Mucosa of rectum (tissue), 2 donors: Measurements from ENCODE around the gene IGFALS.

Experiments used
- H3K27ac ChIP-seq, 2 donors: one replicate each; pipeline ENCODE4 v1.7.0; 2013; ENCODE audit warnings: inconsistent platforms in 2 of 2, low read depth in 2 of 2, low read length in 2 of 2
- H3K27me3 ChIP-seq, 2 donors: one replicate each; pipeline ENCODE4 v1.7.0; 2013; ENCODE audit warnings: low read length in 2 of 2; ENCODE audit not compliant: control insufficient read depth in 2 of 2, insufficient read depth in 2 of 2
- H3K36me3 ChIP-seq, 2 donors: one replicate each; pipeline ENCODE4 v1.7.0; 2013; ENCODE audit warnings: low read length in 2 of 2; ENCODE audit not compliant: control insufficient read depth in 2 of 2, insufficient read depth in 2 of 2
- H3K4me1 ChIP-seq, 2 donors: one replicate each; pipeline ENCODE4 v1.7.0; 2013; ENCODE audit warnings: low read length in 2 of 2, mild to moderate bottlenecking in 1 of 2; ENCODE audit not compliant: control insufficient read depth in 2 of 2, insufficient read depth in 2 of 2
- H3K4me3 ChIP-seq, 2 donors: one replicate each; pipeline ENCODE4 v1.7.0; 2013; ENCODE audit warnings: low read length in 2 of 2
- H3K9ac ChIP-seq, 2 donors: one replicate each; pipeline ENCODE4 v1.7.0; 2013; ENCODE audit warnings: low read length in 2 of 2, low read depth in 1 of 2, mild to moderate bottlenecking in 1 of 2
- H3K9me3 ChIP-seq, 2 donors: one replicate each; pipeline ENCODE4 v1.7.0; 2013; ENCODE audit warnings: low read length in 2 of 2; ENCODE audit not compliant: control insufficient read depth in 2 of 2
- donor health status: healthy.
- donor health status: Normal muscosa, but diverticular disease.

The IGFALS gene

GRCh38 chr16:1765826-1766225 is 27.7 kb downstream of the IGFALS start:
- H3K9me3 ChIP-seq = no peaks in the 10 kb centered on the region
- no peak overlapping the region for H3K4me3 ChIP-seq
- peaks cover 9 to 12% of the 10 kb centered on the region in 2 donors for H3K4me1 ChIP-seq
- no peak overlapping the region for H3K27ac ChIP-seq
- H3K9ac ChIP-seq = no peak overlapping the region
- H3K36me3 ChIP-seq = peaks cover 43 to 48% of the 10 kb centered on the region in 2 donors
- H3K27me3 ChIP-seq = no peaks in the 10 kb centered on the region

GRCh38 chr16:1764971-1765370 is 28.5 kb downstream of the IGFALS start:
- Histone ChIP-seq H3K36me3 (peaks cover 45 to 55% of the 10 kb centered on the region in 2 donors), H3K4me3 (no peak overlapping the region), H3K27ac (no peak overlapping the region), H3K9me3 (no peaks in the 10 kb centered on the region), H3K9ac (no peak overlapping the region), H3K4me1 (peaks cover under 1 to 4% of the 10 kb centered on the region in 2 donors), H3K27me3 (no peaks in the 10 kb centered on the region)

DNA sequence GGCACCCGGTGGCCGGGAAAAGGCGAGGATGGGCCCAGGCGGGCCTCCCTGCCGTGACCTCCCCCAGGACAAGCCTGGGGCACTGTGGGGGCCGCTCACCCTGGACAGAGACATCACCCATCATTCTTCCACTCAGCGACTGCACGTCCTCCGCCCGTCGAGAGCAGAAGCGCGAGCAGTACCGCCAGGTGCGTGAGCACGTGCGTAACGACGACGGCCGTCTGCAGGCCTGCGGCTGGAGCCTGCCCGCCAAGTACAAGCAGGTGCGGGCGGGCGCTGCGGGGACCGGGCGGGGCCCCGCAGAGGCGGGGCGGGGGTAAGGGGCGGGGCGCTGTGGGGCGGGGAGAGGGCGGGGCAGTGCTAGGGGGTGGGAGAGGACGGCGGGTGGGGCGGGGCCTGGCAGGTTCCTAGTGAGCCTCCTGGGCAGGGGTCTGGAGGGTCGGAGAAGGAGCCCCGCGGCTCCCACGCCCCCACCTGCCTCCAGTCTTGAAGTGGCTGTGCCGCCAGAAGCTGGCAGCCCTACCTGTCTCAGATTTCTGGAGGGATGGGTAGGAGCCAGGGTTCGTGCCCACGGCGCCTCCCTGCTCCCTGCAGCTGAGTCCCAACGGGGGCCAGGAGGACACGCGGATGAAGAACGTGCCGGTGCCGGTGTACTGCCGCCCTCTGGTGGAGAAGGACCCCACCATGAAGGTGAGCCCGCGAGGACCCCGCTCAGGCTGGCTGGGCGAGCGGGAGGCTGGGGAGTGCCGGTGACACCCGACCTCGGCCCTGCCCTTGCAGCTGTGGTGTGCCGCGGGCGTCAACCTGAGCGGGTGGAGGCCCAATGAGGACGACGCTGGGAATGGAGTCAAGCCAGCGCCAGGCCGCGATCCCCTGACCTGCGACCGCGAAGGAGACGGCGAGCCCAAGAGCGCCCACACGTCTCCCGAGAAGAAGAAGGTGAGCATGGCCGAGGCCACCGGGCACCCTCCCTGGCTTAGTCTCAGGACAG is 29.7 kb downstream of the IGFALS start:
- Histone ChIP-seq H3K9ac (no peak overlapping the region), H3K4me3 (no peak overlapping the region), H3K27me3 (no peaks in the 10 kb centered on the region), H3K9me3 (no peaks in the 10 kb centered on the region), H3K36me3 (peaks cover 45 to 55% of the 10 kb centered on the region in 2 donors), H3K4me1 (no peaks in the 10 kb centered on the region), H3K27ac (no peak overlapping the region)

GRCh38 chr16:1762879-1763520 is 30.5 kb downstream of the IGFALS start:
- Histone ChIP-seq H3K9me3 (no peaks in the 10 kb centered on the region), H3K9ac (no peak overlapping the region), H3K4me1 (peaks cover 5 to 6% of the 10 kb centered on the region in 2 donors), H3K4me3 (no peak overlapping the region), H3K36me3 (peaks cover 40 to 51% of the 10 kb centered on the region in 2 donors), H3K27me3 (no peaks in the 10 kb centered on the region), H3K27ac (no peak overlapping the region)

- Histone ChIP-seq H3K36me3 (peaks cover 36 to 46% of the 10 kb centered on the region in 2 donors), H3K4me1 (peaks cover 12% of the 10 kb centered on the region in 2 donors), H3K27me3 (no peaks in the 10 kb centered on the region), H3K27ac (no peak overlapping the region), H3K9ac (no peak overlapping the region), H3K4me3 (no peak overlapping the region), H3K9me3 (no peaks in the 10 kb centered on the region)
Observed at GRCh38 chr16:1762196-1762878, 31.2 kb downstream of the IGFALS start.

DNA sequence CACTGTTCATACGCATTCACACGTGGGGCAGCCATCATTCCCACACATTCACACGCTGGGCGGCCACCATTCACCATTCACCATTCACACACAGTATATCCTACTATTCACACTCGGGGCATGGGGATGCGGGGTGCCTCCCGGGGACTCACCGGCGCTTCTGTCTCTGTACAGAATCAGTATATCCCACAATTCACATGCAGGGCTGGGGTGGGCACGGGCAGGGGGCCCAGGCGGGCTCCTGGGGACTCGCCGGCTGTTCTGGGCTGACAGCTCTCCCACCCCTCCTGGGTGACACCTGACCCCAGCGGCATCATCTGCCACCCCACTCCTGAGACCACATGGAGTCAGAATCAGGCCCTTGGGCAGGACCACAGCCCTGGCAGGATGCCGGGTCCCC is 31.8 kb downstream of the IGFALS start:
- Histone ChIP-seq H3K4me3 (no peak overlapping the region), H3K36me3 (peaks cover 33 to 40% of the 10 kb centered on the region in 2 donors), H3K27me3 (no peaks in the 10 kb centered on the region), H3K9ac (no peak overlapping the region), H3K4me1 (peaks cover 13 to 14% of the 10 kb centered on the region in 2 donors), H3K9me3 (no peaks in the 10 kb centered on the region), H3K27ac (no peak overlapping the region)

DNA sequence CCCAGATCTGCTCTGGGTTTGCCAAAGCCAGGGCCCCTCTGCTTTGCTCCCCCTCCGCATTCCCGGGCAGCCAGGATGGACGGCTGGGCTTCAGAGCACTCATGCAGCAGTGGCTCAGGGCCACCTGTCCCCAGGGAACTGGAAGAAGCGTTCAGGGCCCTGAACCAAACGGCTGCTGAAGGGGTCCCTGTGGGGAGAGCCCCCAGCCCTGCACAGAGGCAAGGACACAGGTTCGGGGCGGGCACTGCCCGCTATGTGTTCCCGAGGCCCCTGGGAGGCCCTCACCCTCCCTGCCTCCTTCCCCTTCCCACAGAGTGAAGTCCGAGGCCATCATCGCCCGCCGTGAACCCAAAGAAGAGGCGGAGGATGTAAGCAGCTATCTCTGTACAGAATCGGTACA is 32.6 kb downstream of the IGFALS start:
- peaks cover 29 to 34% of the 10 kb centered on the region in 2 donors for H3K36me3 ChIP-seq

GRCh38 chr16:1759511-1759910 is 34.0 kb downstream of the IGFALS start:
- H3K9ac ChIP-seq = no peak overlapping the region
- no peaks in the 10 kb centered on the region for H3K9me3 ChIP-seq
- no peak overlapping the region for H3K4me3 ChIP-seq
- peaks cover 17 to 20% of the 10 kb centered on the region in 2 donors for H3K36me3 ChIP-seq
- H3K27ac ChIP-seq = no peak overlapping the region
- peaks cover 13 to 15% of the 10 kb centered on the region in 2 donors for H3K4me1 ChIP-seq
- no peaks in the 10 kb centered on the region for H3K27me3 ChIP-seq

More for the DNA sequence above, 32.6 kb downstream of the IGFALS start:
- Histone ChIP-seq H3K4me1 (peaks cover 13 to 15% of the 10 kb centered on the region in 2 donors), H3K27ac (no peak overlapping the region), H3K27me3 (no peaks in the 10 kb centered on the region), H3K4me3 (no peak overlapping the region), H3K9me3 (no peaks in the 10 kb centered on the region), H3K9ac (no peak overlapping the region)

DNA sequence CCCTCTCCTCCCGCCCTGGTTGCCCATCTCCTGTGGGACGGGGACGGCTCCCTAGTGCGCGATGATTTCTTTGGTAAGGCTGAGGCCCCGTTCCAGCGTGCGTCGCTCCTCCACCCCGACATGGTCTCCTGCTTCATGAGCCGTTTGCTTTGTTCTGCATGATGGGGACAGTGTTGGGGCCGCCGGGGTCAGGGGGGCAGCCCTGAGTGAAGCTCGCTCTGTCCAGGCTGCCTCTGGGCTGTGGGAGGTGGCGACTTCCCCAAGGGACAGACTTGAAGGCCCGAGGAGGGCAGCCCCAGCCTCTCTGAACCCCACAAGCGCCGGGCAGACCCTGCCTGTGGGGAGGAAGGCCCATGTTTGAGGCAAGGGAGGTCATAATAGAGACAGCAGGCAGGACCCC is 34.6 kb downstream of the IGFALS start:
- H3K4me3 ChIP-seq = no peak overlapping the region
- H3K4me1 ChIP-seq = peaks cover 13 to 15% of the 10 kb centered on the region in 2 donors
- no peaks in the 10 kb centered on the region for H3K9me3 ChIP-seq
- H3K9ac ChIP-seq = no peak overlapping the region
- no peak overlapping the region for H3K27ac ChIP-seq
- H3K27me3 ChIP-seq = no peaks in the 10 kb centered on the region
- peaks cover 12 to 17% of the 10 kb centered on the region in 2 donors for H3K36me3 ChIP-seq
